Measurements from ENCODE around the gene CP.

DNA sequence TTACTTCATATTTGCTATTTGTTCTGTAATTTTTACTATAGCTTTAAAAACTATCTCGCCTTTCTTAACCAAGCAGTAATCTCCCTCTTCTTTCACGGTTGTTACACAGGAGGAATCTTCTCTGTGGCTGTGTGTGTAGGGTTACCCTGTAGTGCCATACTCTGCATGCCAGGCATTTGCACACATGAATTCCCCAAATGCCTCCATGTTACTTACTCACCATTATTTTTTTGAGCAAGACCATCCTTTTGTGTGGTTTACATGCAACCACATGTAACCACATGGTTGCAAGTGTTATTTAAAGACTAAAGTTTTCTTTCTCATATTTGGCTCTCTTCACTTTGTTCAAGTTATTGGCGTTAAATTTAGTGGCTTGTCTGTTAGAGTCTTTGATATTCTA, 46.7 kb downstream of the CP start:
- TF ChIP-seq RAD21 (IDR thresholded peaks at IDR 0.05) (no peak), FOXA1 (IDR thresholded peaks at IDR 0.05) (no peak), TAF1 (conservative IDR thresholded peaks at IDR 0.05) (no peak), GABPA (IDR thresholded peaks at IDR 0.05 in 1 of 2, conservative IDR thresholded peaks at IDR 0.05 in 1 of 2) (no peak), HNF4A (conservative IDR thresholded peaks at IDR 0.05) (no peak), JUND (IDR thresholded peaks at IDR 0.05) (no peak), NR2F2 (IDR thresholded peaks at IDR 0.05) (no peak), REST (IDR thresholded peaks at IDR 0.05) (no peak), MAX (IDR thresholded peaks at IDR 0.05) (no peak)
- TF ChIP-seq, protein P1, sequence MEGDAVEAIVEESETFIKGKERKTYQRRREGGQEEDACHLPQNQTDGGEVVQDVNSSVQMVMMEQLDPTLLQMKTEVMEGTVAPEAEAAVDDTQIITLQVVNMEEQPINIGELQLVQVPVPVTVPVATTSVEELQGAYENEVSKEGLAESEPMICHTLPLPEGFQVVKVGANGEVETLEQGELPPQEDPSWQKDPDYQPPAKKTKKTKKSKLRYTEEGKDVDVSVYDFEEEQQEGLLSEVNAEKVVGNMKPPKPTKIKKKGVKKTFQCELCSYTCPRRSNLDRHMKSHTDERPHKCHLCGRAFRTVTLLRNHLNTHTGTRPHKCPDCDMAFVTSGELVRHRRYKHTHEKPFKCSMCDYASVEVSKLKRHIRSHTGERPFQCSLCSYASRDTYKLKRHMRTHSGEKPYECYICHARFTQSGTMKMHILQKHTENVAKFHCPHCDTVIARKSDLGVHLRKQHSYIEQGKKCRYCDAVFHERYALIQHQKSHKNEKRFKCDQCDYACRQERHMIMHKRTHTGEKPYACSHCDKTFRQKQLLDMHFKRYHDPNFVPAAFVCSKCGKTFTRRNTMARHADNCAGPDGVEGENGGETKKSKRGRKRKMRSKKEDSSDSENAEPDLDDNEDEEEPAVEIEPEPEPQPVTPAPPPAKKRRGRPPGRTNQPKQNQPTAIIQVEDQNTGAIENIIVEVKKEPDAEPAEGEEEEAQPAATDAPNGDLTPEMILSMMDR (IDR thresholded peaks at IDR 0.05; ENCODE audit: low read depth, low read length, missing input control), result no peak
- TF ChIP-seq, protein P2, sequence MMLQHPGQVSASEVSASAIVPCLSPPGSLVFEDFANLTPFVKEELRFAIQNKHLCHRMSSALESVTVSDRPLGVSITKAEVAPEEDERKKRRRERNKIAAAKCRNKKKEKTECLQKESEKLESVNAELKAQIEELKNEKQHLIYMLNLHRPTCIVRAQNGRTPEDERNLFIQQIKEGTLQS (IDR thresholded peaks at IDR 0.05), result no peak

All from liver (tissue), 3 donors.